HG03066 (cell line): ENCODE results near the gene CAMK2G.
"Not testable (repeated sequence)": the region's sequence is repeated elsewhere in the genome, so short reads cannot be mapped to it uniquely, and the experiment has no call there.

Source experiments
- ATAC-seq: cut with Tn5 transposase; IDR thresholded peaks from one replicate; pipeline ENCODE4 v1.9.1; 2021; ENCODE audit warnings: low read depth; ENCODE audit not compliant: unreplicated experiment

CAMK2G gene

DNA sequence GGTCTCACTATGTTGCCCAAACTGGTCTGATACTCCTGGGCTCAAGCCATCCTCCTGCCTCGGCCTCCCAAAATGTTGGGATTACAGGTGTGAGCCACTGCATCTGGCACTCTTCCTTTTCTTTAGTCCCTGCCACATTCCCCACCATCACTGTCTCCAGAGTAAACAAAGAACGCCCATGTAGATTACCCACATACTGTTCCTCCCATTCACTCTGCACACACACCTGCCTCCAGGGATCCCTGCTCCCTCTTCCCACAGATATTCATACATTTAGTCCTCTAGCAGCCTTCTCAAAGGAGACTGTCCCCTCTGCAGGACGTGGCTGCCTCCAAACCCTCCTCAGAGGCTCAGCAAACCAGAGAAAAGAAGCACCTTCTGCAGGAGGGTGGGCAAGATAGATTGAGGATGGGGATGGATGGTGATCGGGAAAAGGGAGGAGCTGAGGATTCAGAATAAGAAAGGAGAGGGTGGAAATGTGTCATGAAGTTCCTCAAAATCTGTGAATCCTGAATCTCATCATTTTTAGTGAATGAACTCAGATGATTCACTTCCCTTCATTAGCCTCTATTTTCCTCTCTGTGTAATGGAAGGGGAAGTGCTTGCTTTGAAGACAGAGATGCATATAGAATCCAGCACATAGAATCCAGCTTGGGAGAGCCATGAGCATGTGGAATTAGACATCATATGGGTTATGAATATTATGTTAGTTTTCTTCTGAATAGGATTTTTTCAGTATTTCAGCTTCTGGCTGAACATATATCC, 31.1 kb upstream of the CAMK2G start:
- ATAC-seq = no peak

DNA sequence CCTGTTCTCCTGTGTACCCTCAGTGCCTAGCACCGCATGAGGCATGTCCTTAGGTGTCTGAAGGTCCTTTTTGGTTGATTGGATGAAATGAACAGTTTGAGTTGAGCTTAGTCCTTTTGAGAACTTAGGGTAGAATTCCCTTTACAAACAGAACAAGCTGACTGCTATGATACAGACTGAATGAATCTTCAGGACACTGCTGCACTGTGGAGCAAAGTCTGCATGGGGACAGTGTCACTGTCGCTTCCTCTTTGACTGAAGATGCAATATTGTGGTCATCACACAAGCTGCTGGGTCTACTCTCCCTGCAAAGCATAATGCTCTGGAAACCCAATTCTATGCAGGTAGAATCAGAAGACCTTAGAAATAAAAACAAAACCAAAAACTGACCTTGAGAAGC, 28.0 kb upstream of the CAMK2G start:
- no peak for ATAC-seq

DNA sequence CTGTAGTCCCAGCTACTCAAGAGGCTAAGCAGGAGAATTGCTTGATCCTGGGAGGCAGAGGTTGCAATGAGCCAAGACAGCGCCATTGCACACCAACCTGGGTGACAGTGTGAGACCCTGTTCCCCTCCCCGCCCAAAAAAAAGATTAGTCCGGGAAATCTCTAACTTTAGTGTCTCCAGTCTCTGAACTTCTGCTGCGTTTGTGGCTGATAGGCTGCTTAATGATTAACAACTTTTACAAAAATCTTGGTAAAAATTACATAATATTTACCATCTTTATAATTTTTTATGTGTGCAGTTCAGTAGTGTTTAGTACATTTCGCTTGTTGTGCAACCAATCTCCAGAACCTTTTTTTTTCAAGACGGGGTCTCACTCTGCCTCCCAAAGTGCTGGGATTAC, 26.9 kb upstream of the CAMK2G start:
- no peak for ATAC-seq

DNA sequence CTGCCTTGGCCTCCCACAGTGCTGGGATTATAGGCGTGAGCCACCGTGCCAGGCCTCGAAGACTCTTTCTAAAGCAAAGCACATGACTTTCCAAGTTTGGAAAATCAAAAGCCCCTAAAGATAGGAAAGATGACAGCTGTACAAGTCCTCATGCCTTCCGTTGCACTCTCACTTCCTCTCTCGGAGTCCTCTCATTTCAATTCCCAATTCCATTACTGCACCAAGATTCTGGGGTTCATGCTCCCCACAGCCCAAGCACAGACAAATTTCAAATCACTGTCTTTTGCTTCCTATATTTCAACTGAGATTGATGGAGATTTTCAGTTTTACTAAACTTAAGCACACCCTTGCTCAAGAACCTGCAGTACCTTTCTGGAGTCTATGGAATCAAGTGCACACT, 25.7 kb upstream of the CAMK2G start:
- ATAC-seq = no peak

DNA sequence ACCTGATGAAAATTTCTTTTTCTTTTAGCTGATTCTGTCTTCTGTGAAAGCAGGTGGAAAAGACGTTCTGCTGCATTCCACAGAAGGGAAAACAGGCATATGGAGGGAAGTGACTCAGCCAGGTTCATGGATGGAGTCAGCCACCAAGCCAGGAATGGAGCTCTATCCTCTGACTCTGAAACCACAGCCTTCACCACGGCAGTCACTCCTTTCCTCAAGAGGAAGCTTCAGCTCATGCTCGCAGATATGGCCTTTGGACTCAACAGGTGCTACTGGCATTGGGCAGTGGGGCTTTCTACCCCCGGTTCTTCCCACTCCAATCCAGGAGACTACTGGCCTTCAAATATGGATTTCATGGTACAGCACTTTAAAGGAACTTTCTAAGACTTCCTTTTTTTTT, 25.1 kb upstream of the CAMK2G start:
- ATAC-seq = no peak

DNA sequence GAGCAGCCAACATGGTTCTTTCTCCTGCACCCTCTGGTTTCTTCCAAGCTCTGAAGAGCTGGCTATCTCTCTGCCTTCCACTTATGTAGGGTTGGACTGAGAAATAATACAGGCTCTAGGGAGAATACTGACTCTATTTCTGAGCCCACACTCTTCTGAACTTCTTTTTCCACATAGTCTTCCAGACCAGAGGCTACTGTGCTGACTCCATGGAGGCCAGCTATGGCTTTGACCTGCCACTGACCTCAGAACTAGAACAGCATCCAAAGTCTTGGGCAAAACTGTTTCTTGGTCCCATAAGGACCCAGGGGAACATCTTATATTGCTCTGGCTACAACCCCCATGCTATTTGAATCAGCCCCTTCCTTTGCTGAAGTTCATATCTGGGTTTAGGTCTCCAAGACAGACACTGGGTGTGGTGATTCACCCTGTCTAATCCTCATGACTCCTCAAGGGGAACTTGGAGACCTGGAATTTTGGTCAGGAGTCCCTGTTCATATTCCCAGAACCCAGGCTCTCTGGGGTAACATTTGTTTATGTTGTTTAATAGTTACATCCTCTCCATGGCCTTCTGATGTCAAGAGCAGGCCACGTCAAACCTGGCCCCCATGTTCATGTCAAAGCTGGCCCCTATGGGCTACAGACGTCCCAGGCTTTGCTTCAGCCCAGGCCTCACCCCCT, 24.5 kb upstream of the CAMK2G start:
- ATAC-seq = no peak

DNA sequence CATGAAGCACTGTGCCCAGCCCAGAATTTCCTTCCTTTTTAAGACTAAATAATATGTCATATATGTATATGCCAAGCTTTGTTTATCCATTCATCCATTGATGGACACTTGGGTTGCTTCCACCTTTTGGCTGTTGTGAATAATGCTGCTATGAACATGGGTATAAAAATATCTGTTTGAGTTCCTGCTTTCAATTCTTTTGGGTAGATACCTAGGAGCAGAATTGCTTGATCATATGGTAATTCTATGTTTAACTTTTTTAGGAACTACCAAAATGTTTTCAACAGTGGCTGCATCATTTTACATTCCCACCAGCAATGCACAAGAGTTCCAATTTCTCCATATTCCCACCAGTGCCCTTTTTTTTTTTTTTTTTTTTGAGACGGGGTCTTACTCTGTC, 23.3 kb upstream of the CAMK2G start:
- ATAC-seq = no peak

DNA sequence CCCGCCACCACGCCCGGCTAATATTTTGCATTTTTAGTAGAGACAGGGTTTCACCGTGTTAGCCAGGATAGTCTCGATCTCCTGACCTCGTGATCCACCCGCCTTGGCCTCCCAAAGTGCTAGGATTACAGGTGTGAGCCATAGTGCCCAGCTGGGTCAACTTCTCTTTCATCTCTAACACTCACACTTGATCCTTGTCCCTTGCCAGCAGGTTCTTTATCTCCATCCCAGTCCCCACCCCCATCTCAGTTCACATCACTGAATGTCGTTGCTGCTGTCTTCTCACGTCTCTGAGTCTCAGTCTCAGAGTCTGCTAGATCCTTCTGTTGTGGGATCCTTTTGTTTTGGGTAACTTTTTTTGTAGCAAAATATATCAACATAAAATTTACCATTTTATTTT, 21.0 kb upstream of the CAMK2G start:
- ATAC-seq = not testable (repeated sequence)

DNA sequence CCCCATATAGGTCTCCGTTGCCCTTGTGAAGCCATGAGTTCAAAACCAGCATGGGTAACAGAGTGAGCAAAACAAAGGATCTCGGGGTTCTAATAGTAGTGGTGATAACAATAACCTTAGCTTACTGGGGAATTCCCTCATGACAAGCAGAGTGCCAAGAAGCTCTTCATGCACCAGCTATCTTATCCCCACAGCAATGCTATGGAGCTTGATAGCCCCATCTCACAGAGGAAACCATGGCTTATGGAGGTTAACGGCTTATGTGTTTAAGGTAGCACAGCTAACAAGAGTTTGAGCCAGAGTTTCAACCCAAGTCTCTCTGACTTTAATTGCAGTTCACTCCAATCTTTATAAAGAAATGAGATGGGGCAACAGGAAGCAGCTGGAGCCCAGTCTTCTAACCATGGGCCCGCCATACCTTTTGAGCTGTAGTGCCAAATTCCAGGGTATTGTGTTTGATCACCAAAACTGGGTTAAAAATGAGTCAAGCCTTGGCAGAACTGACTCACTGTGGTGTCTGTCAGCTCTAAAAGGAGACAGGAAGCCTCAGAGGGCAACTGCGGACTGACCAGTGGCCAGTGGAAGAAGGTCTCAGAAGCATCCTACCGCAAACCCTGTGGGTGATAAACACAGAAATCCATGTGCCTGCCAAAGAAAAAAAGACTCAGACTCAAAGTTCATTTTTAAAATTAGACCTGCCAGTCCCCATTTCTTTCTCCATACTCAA, 20.1 kb upstream of the CAMK2G start:
- no peak for ATAC-seq

DNA sequence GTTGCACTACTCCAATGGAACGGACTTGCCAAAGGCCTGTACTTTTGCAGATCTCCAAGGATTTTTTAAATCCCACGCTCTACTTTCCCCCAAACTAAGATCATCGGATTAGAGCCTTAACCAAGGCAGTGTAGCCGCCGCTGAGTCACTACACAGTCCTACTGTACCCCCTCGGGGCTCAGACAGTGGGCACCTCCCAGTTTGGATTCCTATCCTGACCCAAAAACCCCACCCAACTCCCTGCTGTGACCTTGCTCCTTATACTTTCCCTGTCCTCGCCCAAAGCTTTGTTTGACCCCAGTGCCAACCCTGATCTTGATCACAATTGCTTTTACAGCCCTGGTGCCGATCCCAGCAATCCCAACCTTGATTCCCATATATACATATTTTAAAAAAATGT, 19.1 kb upstream of the CAMK2G start:
- ATAC-seq = no peak

DNA sequence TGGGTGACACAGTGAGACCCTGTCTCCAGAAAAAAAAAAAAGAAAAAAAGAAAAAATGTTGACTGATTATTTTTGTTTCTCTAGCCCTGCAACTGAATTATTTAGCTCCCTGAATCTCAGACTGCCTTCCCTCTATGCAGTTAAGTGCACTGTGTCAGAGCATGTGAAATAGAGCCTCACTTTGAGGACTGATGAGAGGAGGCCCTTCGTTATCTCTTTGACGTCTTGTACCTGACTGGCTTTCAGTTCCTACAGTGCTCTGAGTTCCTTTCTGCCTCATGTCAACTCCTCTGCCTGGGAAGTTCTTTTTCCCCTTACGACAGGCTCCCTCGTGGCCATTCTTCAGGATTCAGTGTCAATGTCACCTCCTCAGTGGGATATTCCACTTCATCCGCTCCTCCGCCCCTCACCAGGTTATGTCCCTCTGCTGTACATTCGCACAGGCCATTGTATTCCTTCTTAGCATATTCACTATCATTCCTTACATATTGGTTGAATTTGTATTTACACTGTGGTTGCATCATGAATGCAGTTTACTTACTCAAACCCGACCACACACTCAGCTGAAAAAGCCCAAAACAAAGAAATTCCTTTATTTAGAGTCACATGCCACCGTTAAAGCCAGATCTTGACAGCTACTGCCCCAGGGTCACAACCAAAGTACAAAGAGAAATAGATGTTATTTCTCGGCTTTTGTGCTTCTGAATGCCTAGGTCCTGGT, 18.1 kb upstream of the CAMK2G start:
- ATAC-seq = no peak

DNA sequence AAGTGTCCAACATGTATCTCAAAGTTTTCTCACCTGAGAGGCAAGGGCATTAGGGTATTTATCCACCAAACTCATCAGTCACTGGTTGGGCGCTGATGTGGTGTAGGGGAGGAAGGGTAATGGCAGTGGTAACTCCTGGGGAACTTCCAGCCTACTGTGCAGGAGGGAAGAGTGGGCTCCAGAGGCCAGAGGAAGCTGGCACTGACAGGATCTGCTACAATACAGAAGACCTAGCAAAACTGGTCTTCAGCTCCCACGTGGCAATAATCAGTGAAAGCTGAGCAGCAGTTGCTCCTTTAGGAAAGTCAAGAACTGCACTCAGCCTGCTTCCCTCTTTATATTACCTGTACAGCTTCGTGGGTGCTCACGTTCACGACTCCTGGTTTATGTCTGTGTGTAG, 17.2 kb upstream of the CAMK2G start:
- ATAC-seq = no peak

DNA sequence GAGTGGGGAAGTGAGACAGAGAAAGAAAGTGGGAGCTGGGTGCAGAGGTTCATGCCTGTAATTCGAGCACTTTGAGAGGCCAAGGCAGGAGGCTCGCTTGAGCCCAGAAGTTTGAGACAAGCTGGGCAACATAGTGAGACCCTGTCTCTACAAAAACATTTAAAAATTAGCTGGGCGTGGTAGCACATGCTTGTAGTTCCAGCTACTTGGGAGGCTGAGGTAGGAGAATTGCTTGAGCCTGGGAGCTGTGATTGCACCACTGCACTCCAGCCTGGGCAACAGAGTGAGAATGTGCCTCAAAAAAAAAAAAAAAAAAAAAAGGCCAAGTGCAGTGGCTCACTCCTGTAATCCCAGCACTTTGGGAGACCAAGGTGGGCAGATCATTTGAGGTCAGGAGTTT, 16.5 kb upstream of the CAMK2G start:
- ATAC-seq = not testable (repeated sequence)

DNA sequence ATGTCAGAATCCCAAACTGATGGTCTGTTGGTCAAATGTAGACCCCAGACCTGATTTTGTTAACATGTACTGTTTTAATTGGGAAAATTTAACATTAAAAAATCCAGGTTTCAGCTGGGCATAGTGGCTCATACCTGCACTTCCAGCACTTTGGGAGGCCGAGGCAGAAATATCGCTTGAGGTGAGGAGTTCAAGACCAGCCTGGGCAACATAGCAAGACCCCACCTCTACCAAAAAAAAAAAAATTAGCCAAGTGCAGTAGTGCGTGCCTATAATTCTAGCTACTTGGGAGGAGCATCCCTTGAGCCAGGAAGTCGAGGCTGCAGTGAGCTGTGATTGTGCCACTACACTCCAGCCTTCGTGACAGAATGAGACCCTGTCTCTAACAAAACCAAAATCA, 15.9 kb upstream of the CAMK2G start:
- ATAC-seq = no peak

DNA sequence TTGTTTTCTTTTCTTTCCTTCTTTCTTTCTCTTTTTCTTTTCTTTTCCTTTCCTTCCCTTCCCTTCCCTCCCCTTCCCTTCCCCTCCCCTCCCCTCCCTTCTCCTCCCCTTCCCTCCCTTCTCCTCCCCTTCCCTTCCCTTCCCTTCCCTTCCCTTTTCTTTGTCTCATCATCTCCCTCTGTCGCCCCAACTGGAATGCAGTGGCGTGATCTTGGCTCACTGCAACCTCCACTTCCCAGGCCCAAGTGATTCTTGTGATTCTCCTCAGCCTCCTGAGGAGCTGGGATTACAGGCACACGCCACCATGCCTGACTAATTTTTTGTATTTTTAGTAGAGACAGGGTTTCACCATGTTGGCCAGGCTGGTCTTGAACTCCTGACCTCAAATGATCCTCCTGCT, 15.1 kb upstream of the CAMK2G start:
- not testable (repeated sequence) for ATAC-seq

DNA sequence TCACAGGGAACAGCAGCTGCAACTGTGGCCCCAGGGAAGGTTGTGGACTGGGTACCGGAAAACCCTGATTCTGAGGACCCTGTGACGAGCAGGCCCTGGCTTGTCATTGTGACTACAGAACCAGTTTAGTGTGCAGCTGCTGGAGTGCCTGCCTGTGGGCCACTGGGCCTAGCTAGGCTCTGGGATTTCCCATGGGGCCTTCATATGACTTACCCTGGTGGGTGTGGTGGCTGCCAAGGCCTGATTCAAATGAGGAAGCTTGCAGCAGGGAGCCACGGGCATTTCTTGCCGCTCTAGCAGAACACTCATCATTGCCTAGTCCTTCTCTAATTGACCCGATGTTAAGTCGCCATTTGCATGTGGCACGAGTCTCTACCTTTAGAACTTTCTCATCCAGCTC, 14.7 kb upstream of the CAMK2G start:
- ATAC-seq = no peak

DNA sequence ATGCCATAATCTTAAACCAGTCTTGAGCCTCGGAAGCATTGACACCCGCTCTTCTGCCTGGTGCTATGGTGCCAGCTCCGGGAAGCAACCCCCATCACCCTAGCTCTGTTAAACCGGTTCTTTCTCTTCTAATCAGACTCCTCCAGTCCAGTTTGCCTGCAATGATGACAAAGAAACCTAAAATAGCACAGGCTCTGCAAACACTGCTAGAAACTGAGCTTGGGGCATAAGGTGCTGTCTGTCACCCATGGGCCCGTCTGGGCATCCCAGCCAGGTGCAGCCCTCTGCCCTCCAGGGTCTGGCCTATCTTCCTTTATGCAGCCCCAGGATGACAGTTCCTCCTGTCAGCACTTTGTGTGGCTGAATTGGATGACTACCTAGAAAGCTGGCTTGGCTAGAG, 14.2 kb upstream of the CAMK2G start:
- ATAC-seq = no peak

DNA sequence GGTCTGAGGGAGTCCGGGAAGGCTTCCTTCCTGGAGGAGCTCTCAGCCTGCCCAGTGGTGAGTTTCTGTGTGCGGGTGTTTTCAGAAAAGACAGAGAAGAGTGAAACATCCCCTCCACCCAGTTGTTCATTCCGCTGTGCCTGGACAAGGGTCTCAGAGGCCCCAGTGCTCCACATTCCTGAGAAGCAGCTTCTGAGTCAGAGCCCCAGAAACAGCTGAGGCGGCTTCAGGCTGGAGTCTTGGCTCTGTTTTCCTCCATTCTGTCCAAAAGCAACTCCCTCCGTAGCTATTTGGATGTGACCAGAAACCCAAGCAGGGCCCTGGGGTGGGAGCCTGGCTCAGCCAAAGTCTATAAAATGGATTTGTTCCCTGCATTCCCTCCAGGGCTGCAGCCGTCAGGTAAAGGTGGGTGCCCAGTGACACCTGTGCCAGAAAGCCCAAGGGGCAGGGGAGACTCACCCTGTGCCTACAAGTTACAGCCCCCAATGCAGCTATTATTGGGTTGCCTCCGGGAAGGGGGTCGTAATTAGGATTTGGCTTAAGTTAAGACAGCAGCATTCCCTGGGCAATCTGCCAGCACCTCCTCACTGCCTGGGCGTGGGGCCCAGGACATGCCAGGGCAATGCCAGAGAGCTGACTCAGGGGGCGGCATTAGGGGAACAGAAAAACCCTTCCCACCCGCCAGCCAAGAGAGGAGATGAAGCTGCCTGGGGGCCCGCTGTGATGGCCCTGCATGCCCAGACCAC, 13.1 kb upstream of the CAMK2G start:
- ATAC-seq = no peak

DNA sequence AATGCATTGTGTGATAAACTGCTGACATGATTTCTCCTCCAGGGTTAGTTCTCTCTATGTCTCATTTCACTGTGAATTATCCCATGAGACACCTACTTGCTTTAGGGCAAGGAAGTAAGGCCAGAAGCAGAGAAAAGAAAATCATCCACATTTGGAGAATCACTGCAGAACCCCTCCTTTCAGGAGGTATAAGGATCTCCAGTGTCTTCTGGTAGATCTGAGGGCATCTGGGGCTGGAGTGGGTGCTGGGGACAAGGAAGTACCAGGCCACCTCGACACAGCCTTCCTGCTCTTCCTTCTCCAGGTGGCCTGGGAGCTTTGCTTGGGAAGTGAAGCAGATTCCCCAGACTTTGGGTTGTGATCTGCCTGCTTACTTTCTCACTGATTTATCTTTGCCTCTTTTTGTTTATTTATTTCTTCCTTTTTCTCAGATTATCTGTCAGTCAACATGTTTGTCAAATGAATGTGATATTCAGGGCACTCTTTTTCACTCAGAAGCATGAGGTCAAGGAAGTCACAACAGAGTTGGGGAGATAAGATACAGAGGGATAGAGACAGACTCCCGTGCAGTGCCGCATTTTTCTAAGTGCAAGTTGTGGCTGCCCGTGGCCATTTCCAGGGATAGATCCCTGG, 12.4 kb upstream of the CAMK2G start:
- ATAC-seq = no peak

DNA sequence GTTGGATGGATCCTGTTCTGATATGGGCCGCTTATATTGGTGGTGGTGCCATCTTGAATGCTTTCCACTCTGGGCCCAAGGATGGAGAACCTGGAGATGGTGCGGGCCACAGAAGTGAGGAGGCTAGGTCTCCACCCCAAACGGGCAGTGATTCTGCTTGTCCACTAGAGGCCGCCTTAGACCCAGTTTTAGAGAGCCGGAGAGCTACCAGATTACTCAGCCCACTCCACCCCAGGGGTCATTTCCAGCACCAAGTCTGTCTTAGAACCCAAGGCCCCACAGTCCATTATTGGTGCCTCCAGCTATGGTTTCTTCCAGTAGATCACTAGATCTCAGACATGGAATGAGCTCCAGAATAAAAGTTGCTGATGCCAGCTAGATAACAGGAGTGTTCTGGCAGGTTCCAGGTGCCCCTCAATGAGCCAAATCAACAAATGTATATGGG, 11.8 kb upstream of the CAMK2G start:
- ATAC-seq = no peak
